Measurements from ENCODE around the gene FLRT2.

The FLRT2 gene

GRCh38 chr14:85566603-85567002, 36.7 kb downstream of the FLRT2 start:
- no peak for DNase-seq

- DNase-seq, result no peak
Observed at GRCh38 chr14:85572011-85572410, 42.1 kb downstream of the FLRT2 start.

GRCh38 chr14:85572845-85573244, 42.9 kb downstream of the FLRT2 start:
- DNase-seq, result no peak

DNA sequence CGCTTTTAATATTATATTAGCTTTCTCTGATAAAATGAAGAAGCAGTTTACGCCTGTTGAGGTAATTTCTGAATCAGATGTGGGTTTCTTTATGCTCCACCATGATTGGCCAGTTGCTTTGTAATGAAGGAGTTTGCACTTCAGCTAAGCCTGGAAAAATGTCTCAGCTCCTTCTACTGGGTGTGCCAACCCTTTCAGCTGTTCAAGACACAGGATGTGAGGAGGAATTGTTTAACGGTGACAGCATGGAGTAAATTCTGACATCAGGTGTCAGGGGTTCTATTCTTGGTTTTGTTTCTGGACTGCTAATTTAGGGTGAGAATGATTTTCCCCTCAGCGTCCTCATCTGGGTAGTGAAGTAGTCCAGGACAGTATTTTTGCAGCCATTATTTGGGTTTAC, 43.5 kb downstream of the FLRT2 start:
- DNase-seq, result no peak

DNA sequence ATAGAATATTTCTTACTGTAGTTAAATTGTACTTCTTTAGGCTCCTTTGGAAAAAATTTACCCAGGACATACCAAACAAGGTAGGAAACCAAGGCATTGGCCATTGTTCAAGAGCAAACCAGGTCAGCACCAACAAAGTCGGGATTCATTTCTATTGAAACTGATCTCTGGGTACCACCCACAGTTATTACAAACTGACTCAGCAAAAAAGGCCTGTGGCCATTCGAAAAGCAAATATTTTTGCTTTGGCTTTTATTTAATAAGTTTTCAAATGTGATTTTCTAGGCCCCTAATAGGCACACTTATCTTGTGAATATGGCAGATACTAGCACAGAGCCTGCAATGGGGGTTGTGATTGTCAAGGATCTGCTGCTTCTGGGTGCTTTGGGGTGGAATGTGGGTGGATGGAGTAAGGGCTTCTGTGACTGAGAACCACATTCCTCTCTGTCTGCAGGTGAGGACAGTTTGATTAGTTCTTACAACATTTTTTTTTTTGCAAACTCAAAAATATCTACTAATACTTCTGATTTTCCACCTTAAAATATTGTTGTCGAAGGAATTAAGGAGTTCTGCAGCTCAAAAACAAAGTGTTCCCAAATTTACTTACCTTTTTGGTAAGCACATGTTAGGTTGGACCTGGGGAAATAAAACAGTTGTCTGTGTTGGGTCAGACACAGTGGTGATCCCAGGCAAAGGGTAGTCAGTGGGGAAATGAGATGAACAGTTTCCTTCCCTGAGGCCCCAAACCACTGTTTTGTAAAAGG, 45.1 kb downstream of the FLRT2 start:
- no peak for DNase-seq

DNA sequence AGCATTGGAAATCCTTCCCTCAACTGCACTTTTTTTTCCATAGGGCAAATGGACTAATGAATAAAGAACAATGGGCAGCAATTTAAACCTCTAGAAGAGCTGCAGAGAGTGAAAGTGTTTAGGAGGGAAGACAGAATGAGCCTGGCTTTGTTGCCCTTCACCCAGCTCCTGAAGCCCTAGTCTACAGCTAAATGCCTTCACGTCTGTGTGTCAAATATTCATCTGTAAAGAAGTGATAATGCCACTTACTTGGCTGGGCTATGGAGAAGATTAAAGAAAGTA, 45.6 kb downstream of the FLRT2 start:
- no peak for DNase-seq

DNA sequence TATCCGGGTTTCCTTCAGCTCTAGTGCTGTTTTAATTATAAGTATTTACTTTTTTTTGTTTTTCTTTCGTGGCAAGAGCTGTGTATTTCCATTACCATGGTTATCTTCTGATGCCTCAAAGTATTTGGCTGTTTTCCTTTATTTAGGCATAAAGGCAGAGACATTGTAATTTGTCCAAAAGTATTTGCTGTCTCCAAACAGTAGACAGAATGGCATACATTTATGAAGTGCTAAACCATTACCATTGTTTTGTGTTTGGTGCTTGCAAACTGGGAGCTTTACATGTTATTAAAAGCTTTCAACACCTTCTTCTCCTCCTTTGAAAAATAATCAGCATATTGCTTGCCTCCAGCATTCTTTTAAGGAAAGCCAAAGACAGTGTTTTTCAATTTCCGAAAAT, 46.3 kb downstream of the FLRT2 start:
- no peak for DNase-seq

DNA sequence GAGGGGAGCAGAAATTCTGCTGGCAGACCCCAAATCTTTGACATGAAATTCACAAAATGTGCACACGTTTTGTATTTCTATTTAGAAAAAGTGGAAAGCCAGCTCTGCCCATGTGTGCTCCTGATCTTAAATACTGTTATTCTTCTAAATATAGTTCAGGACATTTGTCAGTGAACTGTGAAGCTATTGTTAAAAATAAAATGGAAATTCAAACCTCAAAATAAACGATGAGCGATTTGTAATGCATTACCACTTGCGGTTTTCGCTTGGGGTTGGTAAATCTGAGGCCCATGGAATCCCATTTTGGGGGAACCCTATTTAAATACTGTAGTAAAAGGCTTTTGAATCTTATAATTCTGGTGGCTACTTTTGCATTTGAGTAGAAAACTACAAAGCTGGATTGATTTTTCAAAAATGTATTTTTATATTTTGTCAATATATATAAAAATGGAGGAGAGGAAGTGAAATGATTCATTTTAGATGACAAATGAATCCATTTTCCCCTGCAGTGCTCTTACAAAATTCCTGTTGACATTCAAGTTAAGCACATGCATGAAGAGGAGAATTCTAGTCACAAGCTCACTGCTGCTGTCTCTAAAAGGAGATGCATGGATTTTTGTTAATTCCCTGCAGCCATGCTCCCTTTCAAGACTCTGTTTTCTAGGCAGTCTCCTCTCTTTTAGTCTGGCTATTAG, 47.1 kb downstream of the FLRT2 start:
- no peak for DNase-seq

DNA sequence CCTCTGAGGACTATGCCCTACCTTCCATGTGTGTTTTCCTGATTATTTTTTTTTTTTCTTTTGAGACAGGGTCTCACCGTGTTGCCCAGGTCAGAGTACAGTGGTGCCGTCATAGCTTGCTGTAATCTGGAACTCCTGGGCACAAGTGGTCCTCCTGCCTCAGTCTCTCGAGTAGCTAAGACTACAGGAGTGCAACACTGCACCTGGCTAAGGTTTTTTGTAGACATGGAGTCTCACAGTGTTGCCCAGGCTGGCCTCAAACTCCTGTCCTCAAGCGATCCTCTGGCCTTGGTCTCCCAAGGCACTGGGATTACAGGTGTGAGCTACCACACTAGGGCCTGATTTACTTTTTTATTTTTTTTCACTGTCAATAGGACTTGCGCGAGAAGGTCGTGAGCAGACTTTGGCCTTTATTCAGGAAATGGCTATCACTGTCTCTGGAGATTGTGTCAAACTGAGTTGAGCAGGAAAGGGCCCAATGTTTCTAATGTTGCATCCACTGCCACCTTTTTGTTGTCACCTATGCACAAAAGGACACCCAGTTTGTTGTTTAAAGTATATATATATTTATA, 47.7 kb downstream of the FLRT2 start:
- DNase-seq, result no peak

DNA sequence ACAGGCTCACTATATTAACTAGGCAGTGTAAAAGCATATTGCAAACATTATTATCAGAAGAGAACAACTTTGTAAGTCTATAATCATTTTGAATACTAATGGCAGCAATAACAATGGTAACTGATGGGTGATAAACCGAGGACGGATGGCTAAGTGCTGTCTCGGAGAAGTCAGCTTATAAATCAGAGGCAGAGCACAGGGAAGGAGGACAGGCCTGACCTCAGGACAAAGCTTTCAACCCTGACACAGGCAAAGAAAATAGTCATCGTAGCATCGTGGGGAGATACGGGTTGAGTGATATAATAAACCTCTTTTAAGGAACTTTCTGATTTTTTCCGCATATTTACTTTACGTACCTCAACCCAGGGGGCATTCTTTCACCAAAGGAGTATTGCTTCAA, 48.4 kb downstream of the FLRT2 start:
- DNase-seq, result no peak

DNA sequence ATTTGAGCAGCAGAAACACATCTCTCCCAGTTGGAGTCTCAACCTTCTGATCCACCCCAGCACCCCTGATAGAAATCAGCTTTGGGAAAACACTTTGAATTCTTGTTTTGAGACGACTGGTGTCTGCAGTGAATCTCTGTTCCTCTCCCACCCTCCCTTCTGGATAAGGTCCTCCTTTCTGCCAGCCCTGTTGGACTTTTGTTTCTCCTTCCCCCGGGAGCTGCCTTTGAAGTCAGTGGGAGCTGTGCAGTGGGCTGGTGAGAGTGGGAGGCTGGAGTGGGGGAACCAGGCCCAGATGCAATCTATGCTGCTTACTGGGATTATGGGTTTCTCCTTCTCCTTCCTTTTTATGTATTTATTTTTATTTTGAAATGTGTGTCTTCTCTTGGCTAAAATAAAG, 49.0 kb downstream of the FLRT2 start:
- no peak for DNase-seq

DNA sequence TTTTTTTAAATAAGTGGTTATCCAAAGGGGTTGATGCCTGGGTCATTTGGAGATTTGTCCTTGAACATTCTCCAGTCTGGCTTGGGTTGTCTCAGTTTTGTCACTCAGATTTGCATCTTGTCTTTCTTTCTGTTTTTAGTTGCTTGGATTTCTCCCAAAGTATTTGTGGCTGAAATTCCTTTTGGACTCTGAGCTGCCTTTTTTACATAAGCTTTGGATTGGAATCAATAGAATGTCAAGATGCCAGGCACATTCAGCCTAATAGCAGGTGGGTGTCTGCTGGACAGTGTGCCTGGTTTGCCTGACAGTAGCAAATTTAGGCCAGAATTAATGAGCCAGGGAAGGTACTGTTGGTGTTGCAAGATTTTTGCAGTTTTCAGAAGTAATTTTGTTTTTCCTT, 50.0 kb downstream of the FLRT2 start:
- DNase-seq, result no peak

GRCh38 chr14:85580536-85581140, 50.7 kb downstream of the FLRT2 start:
- DNase-seq, result no peak

- DNase-seq, result no peak
Observed at GRCh38 chr14:85581691-85582090, 51.7 kb downstream of the FLRT2 start.

DNA sequence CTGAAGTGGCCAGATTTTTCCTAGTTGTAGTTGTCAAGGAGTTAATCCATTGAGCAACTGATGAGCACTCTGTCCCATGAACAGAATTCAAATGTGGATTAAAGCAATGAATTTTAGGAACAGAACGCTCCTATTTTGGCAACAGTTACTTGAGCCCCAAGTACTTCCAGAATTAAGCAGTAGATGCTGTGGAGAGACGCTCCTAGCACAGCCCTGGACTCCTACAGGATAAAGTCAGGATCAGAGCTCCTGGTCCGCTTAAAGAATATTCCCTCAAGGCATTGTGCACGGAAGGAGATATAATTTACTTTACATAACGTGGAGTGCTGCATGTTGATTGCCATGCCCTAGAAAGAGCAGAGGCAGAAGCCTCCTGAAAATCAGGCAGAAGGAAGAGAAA, 53.4 kb downstream of the FLRT2 start:
- no peak for DNase-seq

- no peak for DNase-seq
Observed at GRCh38 chr14:85584481-85584880, 54.5 kb downstream of the FLRT2 start.

DNA sequence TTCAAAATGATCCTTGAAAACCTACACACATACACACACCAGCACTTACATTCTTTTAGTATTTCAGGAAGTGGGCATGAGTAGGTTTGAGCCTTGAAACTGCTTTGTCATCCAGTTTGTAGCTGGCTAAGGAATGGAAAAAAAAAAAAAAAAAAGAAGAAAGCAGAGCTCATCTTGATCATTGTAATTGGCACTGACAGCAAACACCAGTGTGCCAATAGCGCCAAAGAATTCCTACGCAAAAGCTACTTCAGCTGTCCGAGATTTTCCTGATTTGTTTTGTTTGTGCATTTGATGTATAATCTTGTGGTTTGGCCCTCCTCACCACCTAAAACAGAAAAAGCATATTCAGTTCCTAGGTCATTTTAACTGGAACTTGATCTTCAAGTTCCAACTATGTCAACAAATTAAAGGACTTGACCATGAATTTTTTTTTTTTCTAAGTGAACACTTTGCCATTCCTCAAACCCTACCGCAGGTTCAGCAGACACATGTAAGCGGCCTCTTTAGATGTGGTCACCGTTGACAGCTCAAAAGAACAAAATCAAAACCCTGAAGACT, 57.3 kb downstream of the FLRT2 start:
- DNase-seq, result no peak

- no peak for DNase-seq
Observed at GRCh38 chr14:85590784-85591183, 60.8 kb downstream of the FLRT2 start.

DNA sequence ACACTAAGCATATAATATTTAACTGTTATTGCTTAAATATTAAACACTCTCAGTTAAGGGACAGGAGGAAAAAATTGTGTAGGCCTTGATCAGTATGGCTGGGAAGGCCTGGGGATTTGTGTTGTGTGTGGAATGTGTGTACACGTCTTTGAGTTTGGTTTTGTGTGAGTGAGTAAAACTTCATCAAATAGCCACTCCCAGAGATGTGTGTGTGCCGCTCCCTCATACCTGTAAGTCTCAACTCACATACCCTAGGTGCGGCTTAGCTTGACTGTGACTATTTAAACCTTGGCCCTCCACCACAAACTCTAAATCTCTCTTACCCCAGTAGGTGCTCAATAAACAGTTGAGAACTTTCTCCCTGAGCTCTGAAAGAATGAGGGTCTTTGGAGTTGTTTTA, 64.3 kb downstream of the FLRT2 start:
- no peak for DNase-seq

DNA sequence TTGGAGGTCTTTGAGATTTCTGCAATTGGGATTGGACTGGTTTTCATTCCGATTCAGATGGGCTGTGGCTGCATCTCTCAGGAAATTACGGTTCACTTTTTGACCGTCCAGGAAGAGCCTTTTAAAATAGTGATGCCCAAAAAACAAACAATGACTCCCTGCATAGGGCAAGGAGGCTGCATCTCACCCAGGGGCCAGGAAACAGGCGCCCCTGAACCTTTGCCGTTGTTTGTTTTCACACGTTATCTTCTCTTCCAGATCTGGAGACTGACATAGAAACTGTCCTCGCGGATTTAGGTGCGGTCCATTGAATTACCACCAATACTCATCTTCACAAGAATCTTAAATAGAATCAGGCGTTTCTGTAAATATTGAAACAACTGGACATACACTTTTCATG, 66.0 kb downstream of the FLRT2 start:
- no peak for DNase-seq

DNA sequence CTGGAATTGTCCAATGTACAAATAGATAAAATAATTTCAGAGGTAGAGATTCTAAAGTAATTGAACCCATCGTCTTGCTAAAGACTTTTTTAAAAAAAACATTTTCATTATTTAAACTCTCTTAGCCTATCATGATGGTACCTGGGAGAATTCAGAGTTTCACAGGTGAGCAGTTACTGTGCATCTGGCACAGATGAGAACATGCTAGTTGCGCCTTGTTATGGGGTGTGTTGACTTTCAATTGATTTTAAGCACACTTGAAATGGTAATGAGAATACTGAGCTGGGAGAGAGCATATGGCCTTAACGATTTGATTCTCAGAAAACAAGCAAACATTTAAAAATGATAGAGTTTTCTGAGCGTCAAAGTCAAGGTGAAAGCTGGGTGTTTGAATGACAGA, 66.6 kb downstream of the FLRT2 start:
- peak; percentile 32 for DNase-seq

DNA sequence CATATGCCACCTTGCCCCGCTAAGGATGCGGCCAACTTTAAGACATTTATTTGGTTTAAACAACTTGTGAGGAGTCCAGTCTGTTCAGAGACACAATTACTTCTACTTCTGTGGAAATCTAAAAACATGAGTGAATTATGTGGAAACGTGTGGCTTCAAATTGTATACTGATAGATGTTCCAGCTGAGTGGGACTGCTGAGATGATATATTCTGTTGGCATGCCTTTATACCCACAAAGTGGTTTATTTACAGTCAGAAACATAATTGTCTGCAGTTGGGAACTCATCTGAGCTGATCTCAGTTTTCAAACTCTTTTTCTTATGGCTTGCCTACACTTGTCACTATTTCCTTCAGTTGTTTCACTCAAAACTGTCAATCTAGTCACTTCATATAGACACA, 67.8 kb downstream of the FLRT2 start:
- no peak for DNase-seq

DNA sequence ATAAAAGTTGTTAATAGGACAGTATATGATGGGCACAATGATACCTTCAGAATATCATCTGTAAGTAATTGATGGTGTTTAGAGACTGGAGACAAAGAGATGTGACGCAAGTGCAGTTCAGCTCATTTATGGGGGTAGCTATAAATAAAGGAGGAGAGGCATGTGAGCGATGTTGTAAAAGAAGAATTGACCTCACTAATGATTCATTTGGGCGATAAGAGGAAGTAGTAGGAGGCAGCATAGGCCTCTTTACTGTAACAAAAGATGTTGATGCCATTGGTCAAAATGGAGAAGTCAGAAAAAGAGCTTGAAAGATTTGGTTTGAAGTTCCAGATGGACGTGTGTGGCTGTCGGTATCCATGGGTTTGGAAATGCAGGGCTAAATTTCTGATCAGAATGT, 70.0 kb downstream of the FLRT2 start:
- DNase-seq, result no peak

DNA sequence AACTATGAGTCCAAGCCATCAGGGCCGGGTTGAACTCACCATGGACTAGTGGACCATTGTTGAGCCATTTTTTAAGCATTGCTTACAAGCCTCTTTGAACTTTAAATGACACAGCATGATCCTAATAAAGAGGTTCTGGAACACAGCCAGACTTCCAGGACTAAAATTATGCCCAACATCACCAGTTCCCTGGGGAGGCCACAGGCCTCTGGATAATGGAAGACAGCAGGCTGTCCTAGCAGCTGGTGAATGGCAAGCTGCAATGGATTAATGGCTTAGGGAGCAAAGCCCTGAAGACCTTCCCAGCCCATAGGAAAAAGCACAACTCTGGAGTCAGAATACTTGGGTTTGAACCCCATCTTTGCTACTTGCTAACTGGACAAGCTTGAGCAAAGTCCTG, 71.3 kb downstream of the FLRT2 start:
- no peak for DNase-seq

Measured in NCI-H1436 (cell line).